GM12878 (cell line): ENCODE results near the gene ANKRD13A. TPM values are rescaled to one million over a fixed set of nuclear protein-coding genes. Genes with fewer than 3 reads are reported as not detected.

Source experiments
- ATAC-seq: fragments of 200-7000 bp; cut with Tn5 transposase; 3 replicates; pipeline ENCODE4 v1.9.1; 2020; ENCODE audit warnings: mild to moderate bottlenecking, moderate library complexity
- BruUV-seq: library from RNA; stranded (reverse); fragments of 400-500 nt; replicated peaks from 2 replicates; lab custom pipeline; 2021; lab: Mats Ljungman, UMichigan
- CTCF ChIA-PET: fragments of 300-600 bp; sonication (Branson Sonifier 250); formaldehyde crosslinking; extraction: SDS; loops from one replicate; lab custom pipeline; 2021; ENCODE audit warnings: inconsistent platforms; lab: Yijun Ruan, JAX
- POLR2A ChIA-PET: fragments of 350-600 bp; formaldehyde crosslinking; extraction: SDS; loops from one replicate; lab custom pipeline; 2021; ENCODE audit warnings: inconsistent platforms; lab: Charles Lee
- RAD21 ChIA-PET: fragments of 300-600 bp; sonication (Branson Sonifier 250); formaldehyde crosslinking; loops from one replicate; lab custom pipeline; 2023; ENCODE audit warnings: antibody characterized with exemption; ENCODE audit not compliant: unreplicated experiment; lab: Charles Lee
- SMC1A ChIA-PET: fragments of 300-600 bp; sonication (Branson Sonifier 250); formaldehyde crosslinking; loops from one replicate; lab custom pipeline; 2023; ENCODE audit not compliant: unreplicated experiment, uncharacterized antibody; lab: Charles Lee
- DNase-seq: peaks from one replicate; pipeline ENCODE4 v3.0.0-alpha.2; 2011; ENCODE audit warnings: low read depth, low spot score
- FAIRE-seq: peaks from 3 replicates; lab custom pipeline; 2011; peaks lifted over from hg19 to GRCh38; lab: Jason Lieb, UNC
- H2AFZ ChIP-seq: 2 replicates; pipeline ENCODE4 v1.6.0; 2011; ENCODE audit warnings: low read depth, low read length, control low read depth; ENCODE audit not compliant: control insufficient read depth
- H3K27ac ChIP-seq: 2 replicates; pipeline ENCODE4 v1.5.1; 2011; ENCODE audit warnings: control low read depth; ENCODE audit not compliant: control insufficient read depth, insufficient read depth
- H3K27me3 ChIP-seq, 2 experiments: replicated peaks in 1 of 2; 2 replicates each; pipeline versions ENCODE4 v1.6.0 to v1.6.1; 2011; ENCODE audit warnings: low read length in 1 of 2; ENCODE audit not compliant: control insufficient read depth in 2 of 2, insufficient read depth in 2 of 2
- H3K36me3 ChIP-seq, 2 experiments: 2 replicates each; pipeline ENCODE4 v1.5.1; 2011; ENCODE audit warnings: low read length in 1 of 2; ENCODE audit not compliant: control insufficient read depth in 2 of 2, insufficient read depth in 2 of 2
- H3K4me1 ChIP-seq: 2 replicates; pipeline ENCODE4 v1.6.1; 2011; ENCODE audit warnings: mild to moderate bottlenecking, low read length, moderate library complexity, mixed read lengths; ENCODE audit not compliant: control insufficient read depth, insufficient read depth
- H3K4me2 ChIP-seq: 2 replicates; pipeline ENCODE4 v1.6.0; 2011; ENCODE audit warnings: control low read depth; ENCODE audit not compliant: control insufficient read depth, insufficient read depth
- H3K4me3 ChIP-seq: fragments of 200-600 bp; sonication (generic); 2 replicates; pipeline ENCODE4 v1.5.1; 2016
- H3K79me2 ChIP-seq: 2 replicates; pipeline ENCODE4 v1.6.0; 2011; ENCODE audit warnings: low read length; ENCODE audit not compliant: control insufficient read depth, insufficient read depth
- H3K9ac ChIP-seq: 2 replicates; pipeline ENCODE4 v1.8.0; 2011; ENCODE audit warnings: low read length, control low read depth, mixed read lengths; ENCODE audit not compliant: control insufficient read depth, insufficient read depth
- H3K9me3 ChIP-seq: replicated peaks from 3 replicates; pipeline ENCODE4 v1.5.1; 2011; ENCODE audit warnings: mild to moderate bottlenecking, low read length; ENCODE audit not compliant: control insufficient read depth, insufficient read depth
- H4K20me1 ChIP-seq: 2 replicates; pipeline ENCODE4 v1.6.0; 2011; ENCODE audit not compliant: control insufficient read depth, insufficient read depth
- CEBPB ChIP-seq, 2 experiments: fragments of 150-350 bp in 1 of 2; IDR thresholded peaks; 2 replicates each; pipeline ENCODE4 v1.6.1; 2012 to 2014; ENCODE audit warnings: low read depth in 2 of 2, low read length in 2 of 2, borderline replicate concordance in 1 of 2, inconsistent platforms in 1 of 2
- IRF4 ChIP-seq: IDR thresholded peaks from 2 replicates; pipeline ENCODE4 v1.6.1; 2011; ENCODE audit warnings: low read depth, low read length
- NR2C2 ChIP-seq: IDR thresholded peaks from 2 replicates; pipeline ENCODE4 v1.6.1; 2011; ENCODE audit warnings: borderline replicate concordance, low read depth; ENCODE audit not compliant: control insufficient read depth, insufficient read length
- PKNOX1 ChIP-seq: fragments of 450-650 bp; IDR thresholded peaks from 2 replicates; pipeline ENCODE4 v1.6.1; 2016; ENCODE audit warnings: mild to moderate bottlenecking
- PML ChIP-seq: IDR thresholded peaks from 2 replicates; pipeline ENCODE4 v1.6.1; 2012; ENCODE audit warnings: low read length, inconsistent platforms
- RBBP5 ChIP-seq: fragments of 200-600 bp; sonication (generic); conservative IDR thresholded peaks from 2 replicates; pipeline ENCODE4 v1.6.1; 2016
- SIN3A ChIP-seq: IDR thresholded peaks from 2 replicates; pipeline ENCODE4 v1.6.1; 2012; ENCODE audit warnings: low read depth, low read length, improper control_type of control experiment
- TAF1 ChIP-seq: IDR thresholded peaks from 2 replicates; pipeline ENCODE4 v1.6.1; 2011; ENCODE audit warnings: mild to moderate bottlenecking, low read depth, low read length, borderline replicate concordance
- TBL1XR1 ChIP-seq: IDR thresholded peaks from 2 replicates; pipeline ENCODE4 v1.6.1; 2012; ENCODE audit warnings: low read depth, low read length, improper control_type of control experiment
- WGBS: methylation state at CpG from one replicate; pipeline ENCODE4 v1.1.6; 2016; ENCODE audit warnings: low lambda C conversion rate; ENCODE audit not compliant: insufficient replicate concordance, insufficient coverage; ENCODE audit errors: missing lambda C conversion rate; 5-methylcytosine and 5-hydroxymethylcytosine counted together
- in situ Hi-C: fragments of 300-500 bp; cut with MboI; formaldehyde crosslinking; loops from 9 replicates; pipeline ENCODE4 v1.14.3; 2018; ENCODE audit warnings: mixed read lengths
- intact Hi-C: fragments of 100-400 bp; cut with micrococcal nuclease; formaldehyde crosslinking; loops from one replicate; pipeline ENCODE4 v1.14.2; 2022; ENCODE audit not compliant: unreplicated experiment
- polyA plus RNA-seq, 11 experiments: library from polyadenylated mRNA; depleted of rRNA in 4 of 11; unstranded in 6 of 11; stranded (reverse) in 5 of 11; fragments of >200 nt; fragmentation: Nextera tagmentation in 4 of 11; fragmentation: Illumina TruSeq in 1 of 11; extraction: Ambion mirVana in 4 of 11; extraction: Trizol in 1 of 11; gene quantifications; 1 replicate in 1 of 11; 2 replicates in 10 of 11; pipeline versions ENCODE4 v1.2.1 to v1.2.3, GENCODE V29; 2011 to 2016; ENCODE audit warnings: inconsistent platforms in 2 of 11, missing spikeins in 2 of 11, low read depth in 1 of 11
- total RNA-seq, 4 experiments: library from RNA; depleted of rRNA in 3 of 4; stranded (reverse); fragments of >200 nt in 3 of 4; fragmentation: Illumina TruSeq in 1 of 4; extraction: Trizol in 1 of 4; gene quantifications; 2 replicates each; pipeline versions ENCODE4 v1.2.1 to v1.2.3, GENCODE V29; 2013 to 2021
- TF ChIP-seq, protein P1 (sequence below): IDR thresholded peaks from 2 replicates; pipeline ENCODE4 v1.6.1; 2012; ENCODE audit warnings: improper control_type of control experiment, low read depth, low read length; ENCODE audit not compliant: insufficient replicate concordance

The ANKRD13A gene
- total and polyA plus RNA-seq, 10 of the 15 experiments (the other 5 are each of a cell fraction or from before 2014, with no cell fraction given) = 10.2 to 93.4 (median 76.5) TPM

DNA sequence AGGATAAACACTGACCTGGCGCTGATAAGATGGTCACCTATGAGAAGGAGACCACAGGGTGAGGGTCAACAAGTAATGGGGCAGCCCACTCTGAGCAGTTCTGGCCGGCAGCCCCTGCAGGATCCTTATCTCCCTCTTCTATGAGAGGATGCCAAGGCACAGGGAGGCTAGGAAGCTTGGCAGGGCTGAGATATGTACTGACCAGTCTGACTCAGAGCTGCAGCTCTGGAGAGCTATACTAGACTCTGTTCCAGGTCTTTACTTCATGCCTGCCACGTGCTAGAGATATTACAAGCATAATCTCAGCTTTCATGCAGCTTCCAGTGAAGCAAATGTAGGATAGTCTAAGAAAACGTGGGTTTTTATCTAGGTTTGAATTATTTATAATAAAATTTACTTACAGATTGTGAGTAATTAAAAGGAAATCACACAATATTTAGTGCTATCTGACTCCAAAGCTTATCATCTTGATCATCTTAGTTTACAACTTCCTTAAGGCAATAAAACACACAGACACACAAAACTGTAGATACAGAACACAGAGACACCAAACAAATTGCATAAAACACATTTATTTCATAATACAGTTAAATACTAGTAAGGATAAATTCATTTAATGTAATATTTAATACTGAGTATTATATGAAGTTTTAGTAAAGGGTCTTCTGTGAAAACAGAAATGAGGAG is 35.3 kb upstream of the ANKRD13A start:
- DNase-seq = no peak
- no peak for ATAC-seq
- ChIA-PET CTCF (interaction anchor here (0.6 to 0.9 kb wide), 2 partner anchors 18 to 29 kb away, joined by 3 read pairs; no protein-coding TSS in a partner anchor), POLR2A (interaction anchor here (0.5 to 0.6 kb wide), 2 partner anchors 28 to 71 kb away, joined by 4 to 6 read pairs; no protein-coding TSS in a partner anchor), RAD21 (interaction anchor here (1.2 kb wide), 1 partner anchor 100 kb away, joined by 3 read pairs; no protein-coding TSS in a partner anchor), SMC1A (interaction anchor here (1.0 to 1.2 kb wide), 2 partner anchors 10 to 16 kb away, joined by 3 to 6 read pairs; no protein-coding TSS in a partner anchor)
- intact Hi-C loops = no loop called here
- no peak overlapping the region for H3K4me2 ChIP-seq
- no peaks in the 10 kb centered on the region for H4K20me1 ChIP-seq
- FAIRE-seq = no peak
- H3K4me3 ChIP-seq = no peak overlapping the region
- H2AFZ ChIP-seq = no peak overlapping the region
- no peaks in the 10 kb centered on the region for H3K79me2 ChIP-seq
- no peaks in the 10 kb centered on the region for H3K9me3 ChIP-seq
- peaks cover 17 to 22% of the 10 kb centered on the region in 2 experiments; a peak in 3 of 4 replicates for H3K36me3 ChIP-seq
- no peak overlapping the region for H3K27ac ChIP-seq
- no peaks in the 10 kb centered on the region for H3K27me3 ChIP-seq
- H3K4me1 ChIP-seq = peaks cover 10% of the 10 kb centered on the region
- H3K9ac ChIP-seq = no peak overlapping the region
- no peak for TF ChIP-seq PML
- no peak for TF ChIP-seq CEBPB (IDR thresholded peaks at IDR 0.05; ENCODE audit: borderline replicate concordance in 1 of 2, low read depth in 2 of 2, low read length in 2 of 2)
- TF ChIP-seq IRF4 = no peak
- no peak for TF ChIP-seq NR2C2
- TF ChIP-seq RBBP5 = no peak
- TF ChIP-seq TAF1 = no peak
- TF ChIP-seq, protein P1, sequence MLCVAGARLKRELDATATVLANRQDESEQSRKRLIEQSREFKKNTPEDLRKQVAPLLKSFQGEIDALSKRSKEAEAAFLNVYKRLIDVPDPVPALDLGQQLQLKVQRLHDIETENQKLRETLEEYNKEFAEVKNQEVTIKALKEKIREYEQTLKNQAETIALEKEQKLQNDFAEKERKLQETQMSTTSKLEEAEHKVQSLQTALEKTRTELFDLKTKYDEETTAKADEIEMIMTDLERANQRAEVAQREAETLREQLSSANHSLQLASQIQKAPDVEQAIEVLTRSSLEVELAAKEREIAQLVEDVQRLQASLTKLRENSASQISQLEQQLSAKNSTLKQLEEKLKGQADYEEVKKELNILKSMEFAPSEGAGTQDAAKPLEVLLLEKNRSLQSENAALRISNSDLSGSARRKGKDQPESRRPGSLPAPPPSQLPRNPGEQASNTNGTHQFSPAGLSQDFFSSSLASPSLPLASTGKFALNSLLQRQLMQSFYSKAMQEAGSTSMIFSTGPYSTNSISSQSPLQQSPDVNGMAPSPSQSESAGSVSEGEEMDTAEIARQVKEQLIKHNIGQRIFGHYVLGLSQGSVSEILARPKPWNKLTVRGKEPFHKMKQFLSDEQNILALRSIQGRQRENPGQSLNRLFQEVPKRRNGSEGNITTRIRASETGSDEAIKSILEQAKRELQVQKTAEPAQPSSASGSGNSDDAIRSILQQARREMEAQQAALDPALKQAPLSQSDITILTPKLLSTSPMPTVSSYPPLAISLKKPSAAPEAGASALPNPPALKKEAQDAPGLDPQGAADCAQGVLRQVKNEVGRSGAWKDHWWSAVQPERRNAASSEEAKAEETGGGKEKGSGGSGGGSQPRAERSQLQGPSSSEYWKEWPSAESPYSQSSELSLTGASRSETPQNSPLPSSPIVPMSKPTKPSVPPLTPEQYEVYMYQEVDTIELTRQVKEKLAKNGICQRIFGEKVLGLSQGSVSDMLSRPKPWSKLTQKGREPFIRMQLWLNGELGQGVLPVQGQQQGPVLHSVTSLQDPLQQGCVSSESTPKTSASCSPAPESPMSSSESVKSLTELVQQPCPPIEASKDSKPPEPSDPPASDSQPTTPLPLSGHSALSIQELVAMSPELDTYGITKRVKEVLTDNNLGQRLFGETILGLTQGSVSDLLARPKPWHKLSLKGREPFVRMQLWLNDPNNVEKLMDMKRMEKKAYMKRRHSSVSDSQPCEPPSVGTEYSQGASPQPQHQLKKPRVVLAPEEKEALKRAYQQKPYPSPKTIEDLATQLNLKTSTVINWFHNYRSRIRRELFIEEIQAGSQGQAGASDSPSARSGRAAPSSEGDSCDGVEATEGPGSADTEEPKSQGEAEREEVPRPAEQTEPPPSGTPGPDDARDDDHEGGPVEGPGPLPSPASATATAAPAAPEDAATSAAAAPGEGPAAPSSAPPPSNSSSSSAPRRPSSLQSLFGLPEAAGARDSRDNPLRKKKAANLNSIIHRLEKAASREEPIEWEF = no peak
- TF ChIP-seq TBL1XR1 = no peak
- no peak for TF ChIP-seq PKNOX1
- no peak for TF ChIP-seq SIN3A
- 69% methylated on average over 4 of the region's 4 CpGs for WGBS
- no TSS peak for BruUV-seq
- in situ Hi-C loops = no loop called here
